Gastrocnemius medialis (tissue), 4 donors: Measurements from ENCODE around the gene PARM1.
"Not testable (repeated sequence)": the region's sequence is repeated elsewhere in the genome, so short reads cannot be mapped to it uniquely, and the experiment has no call there.

Source experiments
- POLR2A ChIP-seq, 2 donors: fragments of 450-650 bp; IDR thresholded peaks; one replicate each; pipeline ENCODE4 v1.6.1; 2017; ENCODE audit warnings: antibody characterized with exemption in 2 of 2, mild to moderate bottlenecking in 2 of 2, moderate library complexity in 2 of 2
- TF ChIP-seq, protein P1 (sequence below), 5 experiments: fragments of 450-650 bp in 3 of 5; fragments of 200-600 bp in 2 of 5; sonication (generic) in 2 of 5; IDR thresholded peaks in 4 of 5; conservative IDR thresholded peaks in 1 of 5; 1 replicate in 4 of 5; 2 replicates in 1 of 5; pipeline ENCODE4 v1.5.1; 2016 to 2019; ENCODE audit warnings: antibody characterized with exemption in 5 of 5, mild to moderate bottlenecking in 3 of 5, moderate library complexity in 3 of 5

- TF ChIP-seq, protein P1, sequence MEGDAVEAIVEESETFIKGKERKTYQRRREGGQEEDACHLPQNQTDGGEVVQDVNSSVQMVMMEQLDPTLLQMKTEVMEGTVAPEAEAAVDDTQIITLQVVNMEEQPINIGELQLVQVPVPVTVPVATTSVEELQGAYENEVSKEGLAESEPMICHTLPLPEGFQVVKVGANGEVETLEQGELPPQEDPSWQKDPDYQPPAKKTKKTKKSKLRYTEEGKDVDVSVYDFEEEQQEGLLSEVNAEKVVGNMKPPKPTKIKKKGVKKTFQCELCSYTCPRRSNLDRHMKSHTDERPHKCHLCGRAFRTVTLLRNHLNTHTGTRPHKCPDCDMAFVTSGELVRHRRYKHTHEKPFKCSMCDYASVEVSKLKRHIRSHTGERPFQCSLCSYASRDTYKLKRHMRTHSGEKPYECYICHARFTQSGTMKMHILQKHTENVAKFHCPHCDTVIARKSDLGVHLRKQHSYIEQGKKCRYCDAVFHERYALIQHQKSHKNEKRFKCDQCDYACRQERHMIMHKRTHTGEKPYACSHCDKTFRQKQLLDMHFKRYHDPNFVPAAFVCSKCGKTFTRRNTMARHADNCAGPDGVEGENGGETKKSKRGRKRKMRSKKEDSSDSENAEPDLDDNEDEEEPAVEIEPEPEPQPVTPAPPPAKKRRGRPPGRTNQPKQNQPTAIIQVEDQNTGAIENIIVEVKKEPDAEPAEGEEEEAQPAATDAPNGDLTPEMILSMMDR (IDR thresholded peaks at IDR 0.05 in 4 of 5, conservative IDR thresholded peaks at IDR 0.05 in 1 of 5), result not testable (repeated sequence)
- TF ChIP-seq POLR2A (IDR thresholded peaks at IDR 0.05), result not testable (repeated sequence)
Measured at GRCh38 chr4:74994436-74994835, 61.5 kb downstream of the PARM1 start.
